GM21381 (cell line): Measurements from ENCODE around the gene ZEB1.
"Not testable (repeated sequence)": the region's sequence is repeated elsewhere in the genome, so short reads cannot be mapped to it uniquely, and the experiment has no call there.

Source experiments
- ATAC-seq: cut with Tn5 transposase; IDR thresholded peaks from one replicate; pipeline ENCODE4 v1.9.1; 2021; ENCODE audit warnings: mild to moderate bottlenecking, moderate library complexity; ENCODE audit not compliant: unreplicated experiment

Gene ZEB1

DNA sequence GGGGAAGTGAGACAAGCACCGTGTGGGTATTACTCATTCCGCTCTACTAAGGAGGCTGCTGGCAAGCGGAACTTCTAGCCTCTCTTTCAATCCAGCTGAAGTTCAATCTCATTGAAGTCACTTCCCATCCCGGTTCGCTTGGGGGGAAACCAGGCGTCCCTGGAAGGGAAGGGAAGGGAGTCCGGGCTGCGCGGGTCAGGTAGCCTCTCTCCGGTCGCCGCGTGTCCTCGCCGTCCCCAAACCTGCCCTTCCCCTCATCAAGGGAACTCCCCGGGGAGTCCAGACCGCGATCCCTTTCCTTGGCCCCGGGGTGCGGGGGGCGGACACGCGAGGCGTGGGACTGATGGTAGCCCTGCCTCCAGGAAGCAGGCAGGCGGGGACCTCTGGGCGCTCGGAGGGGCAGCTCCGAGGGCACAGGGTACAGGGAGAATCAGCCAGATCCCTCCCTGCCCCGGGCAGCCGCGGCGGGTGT is 598 bp upstream of the ZEB1 start:
- peak; percentile 20 for ATAC-seq

DNA sequence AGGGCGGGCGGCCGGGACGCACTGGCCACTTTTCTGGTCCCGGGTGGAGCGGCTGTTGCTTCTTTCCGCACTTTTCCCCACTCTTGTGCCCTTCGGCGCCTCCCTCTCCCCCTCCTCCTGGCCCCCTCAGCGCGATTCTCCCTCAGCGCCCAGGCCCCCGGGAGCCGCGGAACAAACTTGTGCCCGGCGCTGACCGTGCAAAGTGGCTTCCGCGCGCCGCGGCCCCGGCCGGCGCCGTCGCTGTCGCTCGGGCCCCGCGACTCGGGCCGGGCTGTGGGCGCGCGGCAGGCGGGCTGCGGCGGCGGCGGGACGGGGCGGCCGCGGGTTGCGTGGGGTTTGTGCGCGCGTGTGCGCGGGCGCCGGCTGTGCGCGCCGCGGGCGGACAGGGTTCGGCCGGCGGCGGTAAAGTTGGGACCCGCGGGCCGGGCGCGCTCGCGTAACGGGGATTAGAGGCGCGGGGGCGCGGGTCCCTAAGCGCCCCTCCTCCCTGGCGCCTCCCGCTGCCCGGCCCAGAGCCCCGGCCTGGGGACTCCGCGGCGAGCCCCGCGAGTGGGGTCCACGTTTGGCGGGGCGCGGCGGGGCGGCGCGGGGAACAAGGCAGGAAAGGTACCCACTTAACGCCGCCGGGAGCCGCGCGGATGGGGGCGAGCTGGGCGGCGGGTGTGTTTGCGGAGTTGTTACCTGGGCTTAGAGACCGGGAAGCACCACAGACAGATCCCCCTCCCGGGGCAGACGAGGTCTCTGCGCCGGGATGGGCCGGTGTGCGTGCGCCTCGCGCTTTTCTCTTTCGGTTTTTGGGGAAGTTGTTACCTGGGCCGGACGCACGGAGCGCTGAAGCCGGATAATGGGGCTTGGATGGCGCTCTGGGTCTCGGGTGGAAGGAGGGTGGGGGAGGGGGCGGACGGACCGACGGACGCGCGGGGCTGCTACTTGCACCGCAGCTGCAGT is 860 bp downstream of the ZEB1 start:
- peak; percentile 25 for ATAC-seq

DNA sequence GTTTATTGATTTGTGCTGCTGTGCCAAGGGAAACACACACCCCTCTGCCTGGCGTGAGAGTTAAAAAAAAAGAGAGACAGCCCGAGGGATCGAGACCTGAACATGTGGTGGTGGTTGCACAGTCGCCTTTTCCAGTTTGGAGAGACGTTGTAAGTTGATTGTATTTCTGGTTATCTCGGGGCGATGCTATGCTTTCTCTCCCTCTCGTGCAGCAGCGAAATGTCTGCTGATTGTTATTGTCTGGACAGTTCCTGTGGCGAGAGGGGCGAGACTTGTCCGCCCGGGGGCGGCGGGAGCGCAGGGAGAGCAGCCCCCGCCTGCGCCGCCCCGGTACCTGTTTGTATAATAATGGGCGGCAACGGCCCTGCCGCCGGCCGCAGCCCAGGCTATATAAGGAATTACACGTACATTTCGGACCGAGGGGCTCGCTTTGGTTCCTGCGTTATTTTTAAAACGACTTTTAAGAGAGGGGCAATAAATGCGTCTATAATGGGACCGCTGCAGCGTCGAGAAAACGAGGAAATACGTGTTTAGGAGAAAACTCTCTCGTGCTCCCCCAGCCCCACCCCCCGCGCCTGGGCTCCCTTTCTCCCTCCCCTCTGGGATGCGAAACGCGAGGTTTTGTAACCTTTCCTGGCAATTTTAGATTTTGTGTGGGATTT is 1.7 kb downstream of the ZEB1 start:
- no peak for ATAC-seq

DNA sequence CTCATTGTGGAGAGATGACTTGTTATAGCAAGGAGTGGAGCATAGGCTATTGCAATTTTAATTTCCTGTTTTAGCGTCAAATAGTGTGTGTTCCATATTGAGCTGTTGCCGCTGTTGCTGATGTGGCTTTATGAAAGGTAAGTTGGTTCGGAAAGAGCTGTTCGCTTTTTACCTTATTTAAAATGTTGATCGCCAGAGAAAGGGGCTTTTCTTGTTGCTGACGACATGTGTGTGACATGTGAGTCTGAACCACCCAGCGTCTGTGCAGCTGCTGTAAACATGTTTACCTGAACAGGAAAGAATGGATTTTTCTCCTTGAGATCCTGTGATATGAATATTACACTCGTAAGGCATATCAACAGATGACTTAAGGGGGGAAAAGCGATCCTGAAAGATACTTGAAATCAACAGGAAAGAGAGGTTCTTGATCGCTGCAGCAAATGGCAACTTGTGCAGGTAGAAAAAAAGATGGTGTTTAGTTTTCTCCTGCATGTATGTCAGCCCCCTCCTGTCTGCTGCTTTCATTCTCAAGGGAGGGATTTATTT is 2.5 kb downstream of the ZEB1 start:
- ATAC-seq, result no peak

DNA sequence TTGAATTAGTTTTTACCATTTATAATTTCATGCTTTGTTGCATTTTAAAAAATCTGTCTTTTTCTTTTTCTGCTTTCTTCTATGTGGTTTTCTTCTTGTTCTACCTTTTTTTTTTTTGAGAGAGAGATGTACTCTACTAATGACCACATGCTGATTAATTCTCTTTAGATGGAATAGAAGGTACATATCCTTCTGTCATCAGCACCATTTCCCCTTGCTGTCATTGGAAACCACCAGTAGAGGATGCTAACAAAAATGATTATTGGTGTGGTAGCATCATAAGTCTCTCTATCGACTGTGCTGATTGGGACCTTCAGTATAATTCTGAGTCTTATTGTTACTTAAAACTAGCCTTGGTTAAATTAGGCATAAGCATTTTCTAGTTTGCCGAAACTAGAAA is 3.6 kb downstream of the ZEB1 start:
- no peak for ATAC-seq

DNA sequence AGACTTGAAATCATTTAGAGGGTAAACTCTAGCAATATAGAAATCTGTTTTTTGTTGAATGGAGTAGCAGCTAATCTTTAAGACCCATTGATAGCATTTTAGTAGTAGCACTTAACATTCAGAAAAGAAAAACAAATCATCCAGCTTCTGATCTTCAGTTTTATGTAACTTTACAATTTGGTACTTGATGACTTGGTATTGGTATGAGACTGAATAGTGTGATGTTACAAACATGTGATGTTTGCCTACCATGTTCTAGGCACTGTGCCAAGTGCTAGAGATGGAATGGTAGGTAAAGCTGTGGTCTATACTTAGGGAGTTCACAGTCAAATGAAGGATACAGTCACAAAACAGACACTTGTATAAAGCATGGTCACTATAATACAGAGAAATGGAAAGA is 21.3 kb downstream of the ZEB1 start:
- no peak for ATAC-seq

DNA sequence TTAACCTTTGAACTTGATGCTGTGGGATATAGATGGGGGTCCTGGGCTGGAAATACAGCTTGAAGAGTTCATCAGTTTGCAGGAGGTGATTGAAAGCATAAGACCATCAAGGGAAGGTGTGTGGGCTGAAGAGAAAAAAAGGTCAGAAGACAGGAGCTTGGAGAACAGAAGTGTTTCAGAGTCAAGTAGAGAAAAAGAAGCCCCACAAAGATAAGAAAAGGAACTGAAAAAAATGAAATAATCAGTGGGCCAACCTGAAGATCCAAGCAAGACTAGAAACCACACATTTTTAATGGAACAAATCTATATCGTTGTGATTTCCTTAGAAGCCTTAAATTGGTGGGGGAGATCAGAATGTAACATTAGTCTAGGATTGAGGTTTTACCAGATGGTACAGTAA is 22.5 kb downstream of the ZEB1 start:
- ATAC-seq, result no peak

DNA sequence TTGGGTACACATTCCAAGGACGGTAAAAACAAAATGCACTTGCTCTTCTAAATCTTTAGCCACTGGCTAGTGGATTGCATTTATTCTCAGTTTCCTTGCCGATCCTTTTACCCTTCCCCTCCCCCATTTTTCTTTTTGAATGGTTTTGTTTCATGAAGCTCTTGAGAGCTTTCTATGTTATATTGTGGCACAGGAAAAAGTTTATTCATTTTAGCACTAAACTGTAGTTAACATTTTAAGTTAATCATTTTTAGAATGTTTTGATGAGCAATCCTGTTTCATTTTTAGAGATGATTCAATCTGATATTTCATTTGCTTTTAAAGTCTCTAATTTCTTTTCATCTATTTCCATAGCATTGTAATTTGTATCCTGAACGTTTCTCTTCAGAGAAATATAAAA is 24.0 kb downstream of the ZEB1 start:
- ATAC-seq, result no peak

DNA sequence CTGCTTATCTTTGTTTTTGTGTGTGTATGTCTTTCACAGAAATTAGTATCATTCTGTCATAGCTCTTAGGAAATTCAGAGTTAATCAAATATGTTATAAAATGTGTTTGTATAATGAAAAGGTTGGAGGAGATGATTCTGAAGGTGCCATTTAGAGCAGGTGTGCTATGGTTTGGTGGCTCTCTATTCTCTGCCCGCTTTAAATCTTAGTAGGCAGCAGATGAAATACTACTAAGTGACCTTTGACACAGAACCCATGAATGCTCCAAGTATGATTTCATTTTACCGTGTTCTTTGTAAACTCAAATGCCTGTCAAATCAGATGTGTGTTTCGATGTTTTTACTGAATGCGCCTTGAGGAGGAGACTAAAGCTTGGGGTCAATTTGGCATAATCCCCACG is 24.5 kb downstream of the ZEB1 start:
- ATAC-seq, result no peak

DNA sequence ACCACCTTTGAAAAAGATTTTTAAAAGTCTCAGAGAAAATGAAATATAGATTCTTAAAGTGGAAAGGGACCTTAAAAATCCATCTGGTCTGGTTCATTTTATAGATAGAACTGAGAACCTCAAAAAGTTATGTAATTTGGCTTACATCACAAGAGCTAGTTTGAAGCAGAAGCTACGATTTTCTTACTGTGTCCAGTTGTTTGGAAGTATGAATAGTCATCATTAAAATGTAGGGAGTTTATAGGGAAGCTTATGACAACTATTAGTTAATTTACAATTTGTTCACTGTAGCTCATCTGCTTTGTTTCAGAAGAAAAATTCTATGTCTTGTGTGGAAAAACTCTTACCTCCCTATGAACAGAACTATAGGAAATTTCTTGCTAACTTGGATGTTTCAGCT is 26.9 kb downstream of the ZEB1 start:
- no peak for ATAC-seq

DNA sequence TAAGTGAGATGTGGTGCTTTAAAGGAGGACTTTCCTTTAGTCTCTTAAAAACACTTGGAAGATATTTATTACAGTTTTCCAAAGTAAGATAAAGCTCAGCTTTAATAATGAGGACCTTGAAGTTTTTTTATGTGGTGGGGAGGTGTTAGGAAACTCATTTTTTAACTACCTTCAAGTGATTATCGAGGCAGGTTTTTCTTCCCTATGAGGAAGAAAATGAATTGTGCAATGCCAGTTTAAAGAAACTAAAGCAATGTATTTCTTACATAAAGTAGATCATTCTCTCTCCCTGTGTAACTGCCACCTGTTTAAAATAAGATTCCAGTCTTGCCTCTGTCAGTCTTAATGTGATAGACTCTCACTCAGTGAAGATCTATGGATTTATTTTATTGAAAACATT is 27.9 kb downstream of the ZEB1 start:
- no peak for ATAC-seq

DNA sequence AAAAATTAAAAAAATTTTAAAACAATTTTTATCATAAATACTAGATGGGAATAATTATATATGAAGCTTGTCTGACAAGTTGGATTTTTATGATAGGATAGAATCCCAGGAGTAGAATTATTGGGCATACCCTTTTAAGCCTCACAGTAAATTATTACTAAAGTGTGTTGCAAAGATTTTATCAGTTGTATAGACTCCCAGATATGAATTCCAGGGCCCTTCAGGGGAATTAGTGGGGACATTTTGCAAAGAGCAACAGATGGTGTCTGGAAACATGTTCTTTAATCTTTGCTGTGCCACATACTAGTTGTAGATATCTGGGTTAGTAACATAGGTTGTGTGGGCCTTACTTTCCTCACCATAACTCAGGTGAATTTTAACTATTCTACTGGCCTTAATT is 28.7 kb downstream of the ZEB1 start:
- no peak for ATAC-seq

DNA sequence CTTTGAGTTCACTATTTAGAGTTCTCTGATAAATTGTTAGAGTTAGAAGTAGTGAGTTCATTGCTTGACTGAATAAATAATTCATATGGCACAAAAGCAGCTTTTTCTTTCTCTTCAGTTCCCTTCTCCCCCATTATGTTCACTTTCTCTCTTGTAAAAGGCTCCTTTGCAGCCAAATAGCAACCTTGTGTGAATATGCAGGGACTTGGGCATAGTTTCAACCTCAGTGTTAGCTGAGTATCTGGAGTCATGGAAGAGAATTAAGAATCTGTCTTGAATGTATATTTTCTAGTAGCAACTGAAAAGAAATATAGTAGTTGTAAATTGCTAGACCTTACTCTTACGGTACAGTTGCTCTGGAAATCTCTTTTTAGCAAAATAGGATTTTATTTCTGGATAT is 31.9 kb downstream of the ZEB1 start:
- no peak for ATAC-seq

DNA sequence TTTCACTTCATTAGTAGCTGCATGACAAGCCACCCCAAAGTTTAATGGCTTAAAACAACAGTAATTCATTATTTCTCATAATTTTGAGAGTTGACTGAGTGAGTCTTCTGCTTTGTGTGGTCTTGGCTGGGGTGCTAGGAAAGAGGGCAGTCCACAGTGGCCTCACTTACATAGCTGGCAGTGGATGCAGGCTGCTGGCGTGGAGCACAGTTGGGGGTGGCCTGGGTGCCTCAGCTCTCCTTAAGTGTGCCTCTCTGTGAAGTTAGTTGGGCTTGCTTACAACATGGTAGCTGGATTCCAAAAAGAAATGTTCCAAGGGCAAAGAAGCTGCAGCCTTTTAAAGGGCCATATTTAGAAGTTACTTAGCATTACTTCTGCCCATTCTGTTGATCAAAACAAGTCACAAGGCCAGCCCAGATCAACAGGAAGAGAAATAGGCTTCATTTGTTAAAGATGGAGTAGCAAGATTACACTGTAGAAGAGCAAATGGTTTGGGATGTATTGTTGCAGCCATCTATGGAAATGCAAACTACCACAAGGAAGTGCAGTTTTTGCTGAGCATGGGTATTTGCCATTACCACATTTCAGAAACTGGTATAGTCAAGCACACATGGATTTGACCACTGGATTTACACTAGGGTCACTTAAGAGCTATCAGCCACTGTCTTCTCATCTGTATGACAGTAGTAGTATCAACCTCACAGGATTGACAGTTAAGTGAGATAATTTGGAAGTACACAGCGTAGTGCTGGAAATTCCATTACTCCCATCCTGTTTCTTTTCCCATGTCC is 33.6 kb downstream of the ZEB1 start:
- ATAC-seq, result no peak

DNA sequence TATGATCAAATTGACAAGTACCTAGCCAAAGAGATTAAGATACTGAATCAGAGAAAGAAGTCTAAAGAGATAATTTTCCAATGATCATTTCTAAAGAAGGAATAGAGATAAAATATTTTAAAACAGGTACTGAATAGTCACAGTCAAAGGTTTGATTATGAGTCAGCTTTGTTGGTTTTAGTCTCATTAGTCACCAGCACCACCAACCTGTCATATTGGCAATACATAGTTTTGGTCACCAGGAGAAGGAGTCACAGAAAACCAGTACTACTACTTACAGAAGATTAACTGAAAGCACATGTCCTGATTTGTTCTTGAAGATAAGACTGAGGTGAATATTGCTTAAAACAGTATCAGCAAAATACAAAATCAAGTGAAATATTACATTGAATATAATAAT is 34.6 kb downstream of the ZEB1 start:
- ATAC-seq, result peak; percentile 84

DNA sequence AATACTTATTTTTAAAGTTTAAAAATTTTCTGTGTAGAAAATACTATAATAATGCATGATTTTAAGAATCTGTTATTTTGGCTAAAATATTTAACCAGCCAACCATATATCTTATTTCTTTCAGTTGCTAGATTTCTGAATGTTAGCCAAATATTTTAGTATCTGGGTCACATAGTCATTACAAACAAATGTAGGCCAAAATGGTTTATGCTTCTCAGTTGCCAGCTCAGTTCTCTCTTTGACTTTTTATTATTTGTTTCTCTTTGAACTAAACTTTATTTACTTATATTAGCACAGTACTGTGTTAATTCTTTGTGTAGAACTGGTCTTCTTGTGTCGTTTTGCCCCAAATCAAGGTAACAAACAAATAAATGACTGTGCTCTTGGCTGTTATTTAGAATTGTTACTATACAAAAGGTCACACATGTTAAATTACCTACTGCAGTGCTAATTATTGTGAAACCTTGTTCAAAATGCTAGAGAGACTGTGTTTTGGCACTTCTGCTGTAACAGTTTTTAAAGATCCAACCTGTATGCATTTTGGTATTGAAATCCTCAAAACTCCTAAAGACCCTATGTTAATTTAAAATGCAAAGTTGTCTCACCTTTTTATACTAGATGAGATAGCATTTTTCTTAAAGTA is 39.8 kb downstream of the ZEB1 start:
- no peak for ATAC-seq

DNA sequence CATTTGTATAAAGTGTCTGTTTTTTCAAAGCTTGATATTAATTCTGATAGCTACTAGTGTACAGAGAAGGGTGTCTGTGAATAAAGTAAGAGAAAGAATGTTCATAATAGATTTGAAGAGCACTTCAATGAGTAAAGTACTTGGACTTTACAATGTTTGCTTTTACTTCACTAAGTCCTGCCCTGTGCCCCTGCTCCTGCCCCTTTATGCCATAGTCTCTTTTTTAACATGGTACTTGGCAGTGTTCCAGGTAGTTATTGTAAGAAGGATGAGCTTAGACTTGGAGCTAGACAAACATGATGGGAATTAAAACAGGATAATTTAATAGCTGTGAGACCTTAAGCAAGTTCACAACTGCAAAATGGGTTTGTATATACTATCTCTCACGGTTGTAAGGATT is 41.0 kb downstream of the ZEB1 start:
- no peak for ATAC-seq

DNA sequence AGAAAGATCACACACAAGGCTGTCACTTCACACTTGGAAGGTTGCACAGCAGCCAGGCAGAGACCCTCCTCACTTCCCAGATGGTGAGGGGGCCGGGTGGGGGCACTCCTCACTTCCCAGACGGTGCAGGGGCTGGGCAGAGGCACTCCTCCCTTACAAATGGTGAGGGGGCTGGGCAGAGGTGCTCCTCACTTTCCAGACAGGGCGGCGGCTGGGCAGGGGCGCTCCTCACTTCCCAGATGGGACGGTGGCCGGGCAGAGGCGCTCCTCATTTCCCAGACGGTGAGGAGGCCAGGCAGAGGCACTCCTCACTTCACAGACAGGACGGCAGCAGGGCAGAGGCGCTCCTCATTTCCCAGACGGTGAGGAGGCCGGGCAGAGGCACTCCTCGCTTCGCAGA is 42.5 kb downstream of the ZEB1 start:
- ATAC-seq, result not testable (repeated sequence)

DNA sequence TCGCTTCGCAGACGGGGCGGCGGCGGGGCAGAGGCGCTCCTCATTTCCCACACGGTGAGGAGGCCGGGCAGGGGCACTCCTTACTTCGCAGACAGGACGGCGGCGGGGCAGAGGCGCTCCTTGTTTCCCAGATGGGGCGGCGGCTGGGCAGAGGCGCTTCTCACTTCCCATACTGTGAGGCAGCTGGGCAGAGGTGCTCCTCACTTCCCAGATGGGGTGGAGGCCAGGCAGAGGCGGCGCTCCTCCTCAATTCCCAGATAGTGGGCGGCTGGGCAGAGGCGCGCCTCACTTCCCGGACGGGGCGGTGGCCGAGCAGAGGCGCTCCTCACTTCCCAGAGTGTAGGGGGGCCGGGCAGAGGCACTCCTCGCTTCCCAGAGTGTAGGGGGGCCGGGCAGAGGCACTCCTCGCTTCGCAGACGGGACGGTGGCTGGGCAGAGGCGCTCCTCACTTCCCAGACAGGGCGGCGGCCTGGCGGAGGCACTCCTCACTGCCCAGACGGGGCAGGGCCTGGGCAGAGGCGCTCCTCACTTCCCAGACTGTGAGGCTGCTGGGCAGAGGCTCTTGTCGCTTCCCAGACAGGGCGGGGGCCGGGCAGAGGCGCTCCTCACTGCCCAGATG is 43.1 kb downstream of the ZEB1 start:
- no peak for ATAC-seq

DNA sequence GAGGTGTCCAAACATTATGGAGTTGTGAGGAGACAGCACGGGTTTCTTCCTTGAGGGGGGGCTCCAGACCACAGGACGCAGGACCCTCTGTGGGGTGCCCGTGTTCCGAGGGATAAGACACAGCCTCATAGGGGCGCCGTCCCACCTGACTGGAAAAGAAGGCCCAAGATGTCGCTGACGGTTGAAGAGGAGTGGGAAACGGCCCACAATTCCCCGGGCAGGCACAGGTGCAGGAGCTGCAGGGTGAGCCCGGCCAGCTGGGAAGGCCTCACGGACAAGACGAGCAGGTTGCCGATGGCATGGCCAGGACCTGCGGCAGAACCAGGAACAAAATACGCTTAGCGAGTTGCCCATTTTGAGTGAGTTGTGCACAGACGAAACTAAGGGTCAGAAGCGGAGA is 44.7 kb downstream of the ZEB1 start:
- not testable (repeated sequence) for ATAC-seq
